Vein endothelial cell (primary cell): Measurements from ENCODE around the gene DBET. TPM values are rescaled to one million over a fixed set of nuclear protein-coding genes. Genes with fewer than 3 reads are reported as not detected.

ENCODE experiments used
- small RNA-seq: library from RNA; depleted of rRNA; stranded (forward); fragments of <200 nt; gene quantifications from one replicate; pipeline ENCODE3, GENCODE V24; 2012
- total RNA-seq: library from RNA; depleted of rRNA; stranded (reverse); fragments of >200 nt; gene quantifications from 2 replicates; pipeline ENCODE4 v1.2.3, GENCODE V29; 2012

DBET gene
- not detected in 2 replicates for total RNA-seq

DNA sequence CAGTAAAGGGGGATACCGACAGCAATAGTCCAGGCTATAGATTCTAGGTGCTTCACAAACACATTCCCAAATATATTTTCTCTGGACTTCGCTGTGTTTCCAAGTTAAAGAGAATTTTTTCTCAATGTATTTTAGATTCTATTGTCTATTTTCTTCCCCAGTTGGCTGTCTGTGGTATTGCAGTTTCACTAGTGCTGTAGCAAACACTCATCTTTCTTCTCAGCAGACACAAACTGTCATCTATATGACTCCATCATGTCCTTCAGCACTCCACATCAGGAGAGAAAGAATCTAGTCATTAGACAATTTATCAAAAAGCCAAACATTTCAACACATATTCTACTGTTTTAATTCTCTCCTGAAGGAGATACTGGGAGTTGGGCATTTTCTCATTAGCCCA, at the start of gene DBET:
TSS of gene DBET (plus strand) at position 161 of the 400 bp plus-strand sequence.

DNA sequence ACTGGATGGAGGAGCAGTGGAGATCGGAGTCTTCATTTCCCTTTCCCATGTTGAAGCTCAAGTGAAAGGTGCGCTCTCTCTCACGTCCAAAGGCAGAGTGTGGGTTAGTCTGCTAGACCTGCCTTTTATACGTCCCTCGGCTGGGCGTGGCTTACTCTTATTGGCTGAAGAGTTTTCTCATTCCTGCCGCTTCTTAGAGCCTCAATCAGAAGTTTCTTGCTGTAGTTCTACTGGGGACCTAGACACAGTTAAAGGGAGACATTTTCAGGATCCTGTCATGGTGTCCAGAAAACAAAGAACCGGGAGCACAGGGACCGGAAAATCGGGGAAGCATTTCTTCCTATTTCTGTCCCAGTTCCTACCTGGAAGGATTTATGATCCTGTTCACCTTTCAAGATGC, 37.1 kb upstream of the DBET start, which contains the start of gene FRG2:
TSS of gene FRG2 (minus strand) at position 101 of the 400 bp plus-strand sequence. CDS start at position 49, 52 bp downstream.

Small RNA genes within 50 kb of the gene (small RNA-seq; reads per million reads assigned to genes)
- gene RNA5SP174 (0.08 reads per million), gene RNA5SP175 (0.29 reads per million, percentile 8 among the genes with 10 or more reads in this experiment)

Other genes with a start within 250 kb of the DBET start
- gene FRG1, start 123.6 kb upstream of the DBET start, total RNA-seq: 30.1 and 39.6 TPM in 2 replicates
- gene FRG2, start 37.2 kb upstream of the DBET start, total RNA-seq: not detected in 2 replicates
- not detected in 2 replicates for gene DUX4, start 109.3 kb downstream of the DBET start, total RNA-seq